Measurements from ENCODE around the gene DIP2B. TPM values are rescaled to one million over a fixed set of nuclear protein-coding genes. Genes with fewer than 3 reads are reported as not detected.
A peak's percentile ranks its signal among the peaks of the same experiment; 100 is the strongest.

DIP2B gene
- total RNA-seq, 1 donor from 2014 or later = 25.3 TPM

- peak; percentile 44 for DNase-seq (ENCODE audit: low read depth)
These were observed 68.0 kb downstream of the DIP2B start for GRCh38 chr12:50572760-50573159.

GRCh38 chr12:50573271-50573670 is 68.5 kb downstream of the DIP2B start:
- DNase-seq (ENCODE audit: low read depth) = no peak

GRCh38 chr12:50574601-50575348 is 70.0 kb downstream of the DIP2B start:
- DNase-seq (ENCODE audit: low read depth) = no peak

GRCh38 chr12:50579757-50580267 is 75.0 kb downstream of the DIP2B start:
- DNase-seq (ENCODE audit: low read depth) = no peak

GRCh38 chr12:50580436-50580835 is 75.7 kb downstream of the DIP2B start:
- no peak for DNase-seq (ENCODE audit: low read depth)

- DNase-seq (ENCODE audit: low read depth) = no peak
These were observed 76.7 kb downstream of the DIP2B start for GRCh38 chr12:50581226-50582184.

GRCh38 chr12:50584135-50584534 is 79.3 kb downstream of the DIP2B start:
- no peak for DNase-seq (ENCODE audit: low read depth)

- peak; percentile 49 for DNase-seq (ENCODE audit: low read depth)
These were observed 85.1 kb downstream of the DIP2B start for GRCh38 chr12:50589650-50590435.

- DNase-seq (ENCODE audit: low read depth) = no peak
These were observed 86.1 kb downstream of the DIP2B start for GRCh38 chr12:50590869-50591268.

GRCh38 chr12:50595667-50596066 is 90.9 kb downstream of the DIP2B start:
- DNase-seq (ENCODE audit: low read depth) = no peak

GRCh38 chr12:50597200-50598195 is 92.7 kb downstream of the DIP2B start:
- DNase-seq (ENCODE audit: low read depth) = peak; percentile 28

GRCh38 chr12:50598321-50598862 is 93.6 kb downstream of the DIP2B start:
- no peak for DNase-seq (ENCODE audit: low read depth)

- DNase-seq (ENCODE audit: low read depth) = no peak
These were observed 94.7 kb downstream of the DIP2B start for GRCh38 chr12:50599366-50600095.

- no peak for DNase-seq (ENCODE audit: low read depth)
These were observed 95.6 kb downstream of the DIP2B start for GRCh38 chr12:50600364-50600763.

GRCh38 chr12:50603817-50604639 is 99.2 kb downstream of the DIP2B start:
- no peak for DNase-seq (ENCODE audit: low read depth)

GRCh38 chr12:50604640-50604920 is 99.8 kb downstream of the DIP2B start:
- no peak for DNase-seq (ENCODE audit: low read depth)

- no peak for DNase-seq (ENCODE audit: low read depth)
These were observed 102.0 kb downstream of the DIP2B start for GRCh38 chr12:50606675-50607375.
